ENCODE data around the gene AHSA1.
A peak's percentile ranks its signal among the peaks of the same experiment; 100 is the strongest.
"Not testable (repeated sequence)": the region's sequence is repeated elsewhere in the genome, so short reads cannot be mapped to it uniquely, and the experiment has no call there.

Gene AHSA1

GRCh38 chr14:77457522-77458248 is at the start of gene AHSA1, which contains the start of gene VIPAS39:
Gene AHSA1 (plus strand): TSS chr14:77458093. CDS start chr14:77458190, 97 bp downstream.
Gene VIPAS39 (minus strand): TSS chr14:77457601. CDS start chr14:77454102, 3,499 bp downstream.
- DNase-seq: peak; percentile 88 to 92

- DNase-seq: no peak
These were observed 48.8 kb upstream of the AHSA1 start for GRCh38 chr14:77409131-77409533.

DNA sequence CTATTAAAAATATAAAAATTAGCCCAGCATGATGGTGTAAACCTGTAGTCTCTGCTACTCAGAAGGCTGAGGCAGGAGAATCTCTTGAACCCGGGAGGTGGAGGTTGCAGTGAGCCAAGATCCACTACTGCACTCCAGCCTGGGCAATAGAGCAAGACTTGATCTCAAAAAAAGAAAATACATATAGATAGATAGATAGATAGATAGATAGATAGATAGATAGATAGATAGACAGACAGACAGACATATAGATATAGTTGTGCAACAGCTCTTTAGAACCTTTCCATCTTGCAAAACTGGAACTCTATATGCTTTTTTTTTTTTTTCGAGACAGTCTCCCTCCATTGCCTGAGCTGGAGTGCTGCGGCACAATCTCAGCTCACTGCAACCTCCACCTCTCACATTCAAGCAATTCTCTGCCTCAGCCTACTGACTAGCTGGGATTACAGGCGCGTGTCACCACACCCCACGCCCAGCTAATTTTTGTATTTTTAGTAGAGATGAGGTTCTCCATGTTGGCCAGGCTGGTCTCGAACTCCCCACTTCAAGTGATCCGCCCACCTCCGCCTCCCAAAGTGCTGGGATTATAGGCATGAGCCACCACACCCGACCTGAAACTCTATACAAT is 42.4 kb upstream of the AHSA1 start:
- not testable (repeated sequence) for DNase-seq

DNA sequence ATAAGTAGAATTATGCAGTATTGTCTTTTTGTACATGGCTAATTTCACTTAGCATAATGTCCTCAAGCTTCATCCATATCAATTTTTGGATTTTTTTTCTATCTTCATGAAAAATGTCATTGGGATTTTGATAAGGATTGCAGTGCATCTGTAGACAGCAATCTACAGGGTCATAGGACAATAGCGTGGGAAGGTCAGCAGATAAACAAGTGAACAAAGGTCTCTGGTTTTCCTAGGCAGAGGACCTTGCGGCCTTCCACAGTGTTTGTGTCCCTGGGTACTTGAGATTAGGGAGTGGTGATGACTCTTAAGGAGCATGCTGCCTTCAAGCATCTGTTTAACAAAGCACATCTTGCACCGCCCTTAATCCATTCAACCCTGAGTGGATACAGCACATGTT is 41.8 kb upstream of the AHSA1 start:
- DNase-seq: not testable (repeated sequence)

GRCh38 chr14:77416836-77417235 is 41.1 kb upstream of the AHSA1 start:
- no peak for DNase-seq

DNA sequence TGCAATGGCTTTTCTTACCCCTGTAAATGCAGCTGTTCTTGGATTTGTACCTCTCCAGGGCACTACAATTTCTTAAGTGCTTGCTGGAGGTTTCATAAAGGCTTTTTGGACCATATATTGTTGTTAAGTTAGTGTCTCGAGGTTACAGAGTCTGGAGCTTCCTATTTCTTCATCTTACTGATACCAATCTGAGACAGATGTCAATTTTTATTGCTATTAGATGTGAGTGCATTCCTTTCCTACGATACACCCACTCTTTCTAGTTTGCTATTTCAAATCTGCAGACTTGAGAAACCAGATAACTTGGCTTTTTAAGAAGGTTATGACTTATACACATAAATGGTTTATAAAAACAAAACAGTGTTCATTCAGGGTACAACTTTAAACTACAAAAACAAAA is 36.7 kb upstream of the AHSA1 start:
- no peak for DNase-seq

- DNase-seq: no peak
These were observed 34.5 kb upstream of the AHSA1 start, which contains the start of gene NOXRED1 for GRCh38 chr14:77423423-77423822. Gene NOXRED1 (minus strand): TSS chr14:77423523. CDS start chr14:77422889, 634 bp downstream.

DNA sequence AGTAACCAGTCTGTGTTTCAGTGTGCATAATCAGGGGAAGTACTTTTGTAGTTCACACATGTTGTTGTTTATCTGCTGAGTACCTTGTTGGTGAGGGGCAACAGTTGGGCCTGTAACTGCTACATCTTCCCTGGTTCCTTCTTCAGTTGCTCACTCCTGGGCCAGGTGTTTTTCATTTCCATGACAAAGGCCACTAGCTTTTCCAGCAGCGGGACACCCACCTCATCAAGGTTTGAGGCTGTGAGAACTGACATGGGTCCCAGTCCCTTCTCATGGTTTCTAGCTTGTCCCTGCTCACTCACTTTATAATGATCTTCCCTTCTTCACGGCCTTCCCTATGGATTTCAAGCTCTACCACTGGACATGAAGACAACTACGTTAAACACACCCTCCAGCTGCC is 33.0 kb upstream of the AHSA1 start:
- DNase-seq: no peak

- no peak for DNase-seq
These were observed 31.5 kb upstream of the AHSA1 start for GRCh38 chr14:77426396-77426795.

- no peak for DNase-seq
These were observed 21.9 kb upstream of the AHSA1 start for GRCh38 chr14:77436042-77436441.

- DNase-seq: no peak
These were observed 19.3 kb upstream of the AHSA1 start for GRCh38 chr14:77438596-77438995.

DNA sequence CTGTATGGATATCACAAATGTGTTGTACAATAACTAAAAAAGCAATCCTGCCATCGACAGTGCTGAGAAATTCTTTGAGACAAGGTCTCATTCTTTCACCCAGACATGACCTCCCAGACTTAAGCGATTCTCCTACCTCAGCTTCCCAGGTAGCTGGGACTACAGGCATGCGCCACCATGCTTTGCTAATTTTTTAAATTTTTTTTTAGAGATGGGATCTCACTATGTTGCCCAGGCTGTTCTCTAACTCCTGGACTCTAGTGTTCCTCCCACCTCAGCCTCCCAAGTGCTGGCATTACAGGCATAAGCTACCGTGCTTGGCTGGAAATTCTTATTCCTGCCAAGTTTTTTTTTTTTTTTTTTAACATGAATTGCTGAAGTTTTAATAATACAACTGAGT is 18.0 kb upstream of the AHSA1 start:
- DNase-seq: no peak

GRCh38 chr14:77442196-77442595 is 15.7 kb upstream of the AHSA1 start:
- no peak for DNase-seq

- DNase-seq: no peak
These were observed 1.8 kb upstream of the AHSA1 start for GRCh38 chr14:77455966-77456640.

DNA sequence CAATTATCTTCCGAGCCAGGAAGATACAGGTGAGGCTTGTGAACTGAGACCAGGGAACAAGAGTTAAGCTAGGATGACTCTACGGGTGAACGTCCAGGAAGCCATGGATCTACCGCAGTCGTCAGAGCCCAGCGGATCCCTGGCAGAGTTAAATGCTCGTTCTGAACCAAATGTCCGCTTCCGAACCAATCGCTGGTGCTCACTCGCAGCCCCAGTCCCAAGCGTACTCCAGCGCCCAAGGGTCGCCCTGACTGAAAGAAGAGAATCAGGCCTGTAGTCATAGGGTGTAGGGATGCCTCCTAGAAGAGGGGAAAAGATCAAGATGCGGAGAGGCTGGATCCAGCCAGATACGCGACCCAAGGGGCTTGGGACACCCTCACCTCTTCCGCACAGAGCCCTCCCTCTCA is 775 bp upstream of the AHSA1 start:
- DNase-seq: no peak

GRCh38 chr14:77458249-77458950 is 507 bp downstream of the AHSA1 start:
- DNase-seq: peak; percentile 38 to 43

- DNase-seq: peak; percentile 73
These were observed 1.3 kb downstream of the AHSA1 start for GRCh38 chr14:77459072-77459723.

DNA sequence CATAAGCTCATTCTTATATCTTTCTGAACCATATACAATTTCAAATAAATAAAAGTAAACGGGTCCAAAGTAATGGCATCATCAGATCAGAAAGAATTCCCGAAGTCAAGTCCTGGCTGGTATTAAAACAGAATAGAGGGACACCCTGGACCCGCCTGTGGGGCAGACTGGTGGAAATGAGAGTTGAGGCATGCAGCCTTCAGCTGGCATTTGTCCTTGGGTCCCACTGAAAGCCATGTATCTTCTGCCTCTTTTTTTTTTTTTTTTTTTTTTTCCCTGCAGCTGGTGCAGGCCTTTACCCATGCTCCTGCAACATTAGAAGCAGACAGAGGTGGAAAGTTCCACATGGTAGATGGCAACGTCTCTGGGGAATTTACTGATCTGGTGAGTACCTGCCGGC is 9.9 kb downstream of the AHSA1 start:
- DNase-seq: no peak

GRCh38 chr14:77469067-77469505 is 11.2 kb downstream of the AHSA1 start:
- DNase-seq: no peak

DNA sequence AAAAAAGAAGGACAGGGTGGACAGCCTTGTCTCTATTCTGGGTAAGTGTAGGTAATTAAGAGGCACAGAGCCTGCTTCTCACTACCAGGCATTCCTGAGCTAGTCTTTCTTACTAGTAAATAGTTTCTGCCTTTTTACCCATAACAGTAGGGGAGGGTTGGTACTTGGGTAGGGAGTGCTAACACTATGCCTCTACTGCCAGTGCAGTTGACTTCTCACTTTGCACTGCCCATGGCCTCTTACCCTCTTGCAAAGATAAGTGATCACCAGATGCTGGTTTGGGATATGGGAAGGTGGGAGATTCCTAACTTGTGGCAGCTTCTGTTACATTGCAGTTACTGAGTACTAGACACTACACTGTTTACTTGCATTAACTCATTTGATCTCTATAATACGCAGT is 11.6 kb downstream of the AHSA1 start:
- DNase-seq: no peak

GRCh38 chr14:77470224-77470870 is 12.5 kb downstream of the AHSA1 start:
- no peak for DNase-seq

- DNase-seq: no peak
These were observed 16.0 kb downstream of the AHSA1 start for GRCh38 chr14:77473921-77474320.
